Lower leg skin (tissue), 4 donors: Measurements from ENCODE around the gene METTL25. TPM values are rescaled to one million over a fixed set of nuclear protein-coding genes. Genes with fewer than 3 reads are reported as not detected.

Source experiments
- DNase-seq, 2 donors: peaks; one replicate each; pipeline ENCODE4 v3.0.0-alpha.2; 2019; ENCODE audit warnings: low spot score in 2 of 2
- H3K4me3 ChIP-seq: fragments of 200-600 bp; sonication (generic); 2 replicates; pipeline ENCODE4 v1.5.1; 2017; ENCODE audit warnings: mild to moderate bottlenecking, low read depth; ENCODE audit not compliant: poor library complexity, severe bottlenecking
- POLR2A ChIP-seq, 2 donors: fragments of 450-650 bp; IDR thresholded peaks; one replicate each; pipeline ENCODE4 v1.6.1; 2016 to 2017; ENCODE audit warnings: antibody characterized with exemption in 2 of 2, mild to moderate bottlenecking in 1 of 2, moderate library complexity in 1 of 2
- whole genome bisulfite sequencing, 2 donors: methylation state at CpG; one replicate each; pipeline ENCODE4 v1.1.5; 2018; 5-methylcytosine and 5-hydroxymethylcytosine counted together
- intact Hi-C: fragments of 100-400 bp; cut with DNase I; formaldehyde crosslinking; loops from one replicate; pipeline ENCODE4 v1.15.0; 2023; ENCODE audit warnings: low total_unique reads
- total RNA-seq, 4 donors: library from RNA; depleted of rRNA; stranded (reverse); fragments of >200 nt; gene quantifications; one replicate each; pipeline ENCODE4 v1.1.0, GENCODE V29; 2016
- TF ChIP-seq, protein P1 (sequence below), 3 donors: fragments of 450-650 bp; IDR thresholded peaks; one replicate each; pipeline ENCODE4 v1.5.1; 2016; ENCODE audit warnings: antibody characterized with exemption in 3 of 3, mild to moderate bottlenecking in 3 of 3, moderate library complexity in 2 of 3

METTL25 gene, protein sequence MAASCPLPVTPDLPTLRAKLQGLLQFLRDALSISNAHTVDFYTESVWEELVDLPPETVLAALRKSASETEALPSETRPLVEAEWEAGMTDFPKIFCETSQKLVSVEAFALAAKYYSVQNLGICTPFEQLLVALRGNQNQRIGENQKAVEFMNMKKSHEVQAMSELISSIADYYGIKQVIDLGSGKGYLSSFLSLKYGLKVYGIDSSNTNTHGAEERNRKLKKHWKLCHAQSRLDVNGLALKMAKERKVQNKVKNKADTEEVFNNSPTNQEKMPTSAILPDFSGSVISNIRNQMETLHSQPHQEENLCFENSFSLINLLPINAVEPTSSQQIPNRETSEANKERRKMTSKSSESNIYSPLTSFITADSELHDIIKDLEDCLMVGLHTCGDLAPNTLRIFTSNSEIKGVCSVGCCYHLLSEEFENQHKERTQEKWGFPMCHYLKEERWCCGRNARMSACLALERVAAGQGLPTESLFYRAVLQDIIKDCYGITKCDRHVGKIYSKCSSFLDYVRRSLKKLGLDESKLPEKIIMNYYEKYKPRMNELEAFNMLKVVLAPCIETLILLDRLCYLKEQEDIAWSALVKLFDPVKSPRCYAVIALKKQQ
- 10 to 100 TPM in 3 of 4 donors, 1 to 10 TPM in 1; 6.7 to 15.2 (median 13.5) TPM for total RNA-seq

GRCh38 chr12:82358200-82359114, at the start of gene METTL25, which contains the start of gene CCDC59:
TSS of gene METTL25 (plus strand) at chr12:82358529. CDS start at chr12:82358566, 37 bp downstream.
TSS of gene CCDC59 (minus strand) at chr12:82358387. CDS start at chr12:82358376, 11 bp downstream.
- DNase-seq: peak; percentile 97 to 99
- WGBS, 2 donors: 0 to 1% methylated on average over 53 to 61 of the region's 61 CpGs
- intact Hi-C loops: no loop called here
- peak within 1 kb of the TSS; percentile 90 for H3K4me3 ChIP-seq
- TF ChIP-seq, protein P1, sequence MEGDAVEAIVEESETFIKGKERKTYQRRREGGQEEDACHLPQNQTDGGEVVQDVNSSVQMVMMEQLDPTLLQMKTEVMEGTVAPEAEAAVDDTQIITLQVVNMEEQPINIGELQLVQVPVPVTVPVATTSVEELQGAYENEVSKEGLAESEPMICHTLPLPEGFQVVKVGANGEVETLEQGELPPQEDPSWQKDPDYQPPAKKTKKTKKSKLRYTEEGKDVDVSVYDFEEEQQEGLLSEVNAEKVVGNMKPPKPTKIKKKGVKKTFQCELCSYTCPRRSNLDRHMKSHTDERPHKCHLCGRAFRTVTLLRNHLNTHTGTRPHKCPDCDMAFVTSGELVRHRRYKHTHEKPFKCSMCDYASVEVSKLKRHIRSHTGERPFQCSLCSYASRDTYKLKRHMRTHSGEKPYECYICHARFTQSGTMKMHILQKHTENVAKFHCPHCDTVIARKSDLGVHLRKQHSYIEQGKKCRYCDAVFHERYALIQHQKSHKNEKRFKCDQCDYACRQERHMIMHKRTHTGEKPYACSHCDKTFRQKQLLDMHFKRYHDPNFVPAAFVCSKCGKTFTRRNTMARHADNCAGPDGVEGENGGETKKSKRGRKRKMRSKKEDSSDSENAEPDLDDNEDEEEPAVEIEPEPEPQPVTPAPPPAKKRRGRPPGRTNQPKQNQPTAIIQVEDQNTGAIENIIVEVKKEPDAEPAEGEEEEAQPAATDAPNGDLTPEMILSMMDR (IDR thresholded peaks at IDR 0.05): peak in 1 of 3 donors; percentile 98
- peak in 1 of 2 donors; percentile 56 for TF ChIP-seq POLR2A (IDR thresholded peaks at IDR 0.05)

GRCh38 chr12:82314406-82314892, 43.9 kb upstream of the METTL25 start:
- intact Hi-C loops: no loop called here
- no peak for DNase-seq
- H3K4me3 ChIP-seq: no peak overlapping the region
- TF ChIP-seq POLR2A (IDR thresholded peaks at IDR 0.05): no peak
- TF ChIP-seq, protein P1 (IDR thresholded peaks at IDR 0.05): no peak
- WGBS, 2 donors: 37 to 46% methylated on average over 8 of the region's 8 CpGs

- no peak for TF ChIP-seq POLR2A (IDR thresholded peaks at IDR 0.05)
- TF ChIP-seq, protein P1 (IDR thresholded peaks at IDR 0.05): no peak
- WGBS, 2 donors: 68 to 70% methylated on average over 1 of the region's 1 CpG
These were observed 39.1 kb upstream of the METTL25 start for GRCh38 chr12:82319276-82319675.

DNA sequence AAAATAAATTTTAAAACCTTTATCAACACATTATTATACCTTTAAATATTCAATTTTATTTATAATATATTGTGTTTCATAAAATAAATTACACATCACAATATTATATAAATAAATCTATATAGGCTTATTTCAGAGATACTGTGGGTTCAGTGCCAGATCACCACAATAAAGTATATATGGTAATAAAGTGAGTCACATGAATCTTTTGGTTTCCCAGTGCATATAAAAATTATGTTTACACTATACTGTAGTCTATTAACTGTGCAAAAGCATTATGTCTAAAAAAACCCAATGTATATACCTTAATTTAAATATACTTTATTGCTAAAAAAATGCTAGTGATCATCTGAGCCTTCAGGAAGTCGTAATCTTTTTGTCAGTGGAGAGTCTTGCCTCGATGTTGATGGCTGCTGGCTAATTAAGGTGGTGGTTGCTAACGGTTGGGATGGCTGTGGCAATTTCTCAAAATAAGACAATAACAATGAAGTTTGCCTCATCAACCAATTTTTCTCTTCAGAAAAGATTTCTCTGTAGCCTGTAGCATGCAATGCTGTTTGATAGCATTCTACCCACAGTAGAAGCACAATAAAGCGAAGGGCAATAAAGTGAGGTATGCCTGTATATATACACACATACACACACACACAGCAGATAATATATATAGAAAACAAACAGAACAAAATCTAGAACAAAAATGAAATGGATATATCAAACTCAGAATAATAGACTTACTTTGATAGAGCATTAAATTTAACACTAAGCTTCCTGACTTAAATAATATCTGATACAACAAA, 32.6 kb upstream of the METTL25 start:
- DNase-seq: no peak
- 53 to 54% methylated on average over 4 of the region's 4 CpGs for WGBS, 2 donors
- intact Hi-C loops: loop anchor here (10.0 kb wide), 1 partner anchor 671 kb away; no protein-coding TSS in a partner anchor
- no peak overlapping the region for H3K4me3 ChIP-seq
- TF ChIP-seq POLR2A (IDR thresholded peaks at IDR 0.05): no peak
- TF ChIP-seq, protein P1 (IDR thresholded peaks at IDR 0.05): no peak

More at GRCh38 chr12:82319276-82319675, 39.1 kb upstream of the METTL25 start:
- H3K4me3 ChIP-seq: no peak overlapping the region
- intact Hi-C loops: no loop called here
- no peak for DNase-seq
